AG08395 (cell line): ENCODE data around the gene CA9.

Experiments
- DNase-seq: peaks from one replicate; pipeline ENCODE4 v3.0.0; 2012; ENCODE audit warnings: mixed read lengths, low spot score

Gene CA9

DNA sequence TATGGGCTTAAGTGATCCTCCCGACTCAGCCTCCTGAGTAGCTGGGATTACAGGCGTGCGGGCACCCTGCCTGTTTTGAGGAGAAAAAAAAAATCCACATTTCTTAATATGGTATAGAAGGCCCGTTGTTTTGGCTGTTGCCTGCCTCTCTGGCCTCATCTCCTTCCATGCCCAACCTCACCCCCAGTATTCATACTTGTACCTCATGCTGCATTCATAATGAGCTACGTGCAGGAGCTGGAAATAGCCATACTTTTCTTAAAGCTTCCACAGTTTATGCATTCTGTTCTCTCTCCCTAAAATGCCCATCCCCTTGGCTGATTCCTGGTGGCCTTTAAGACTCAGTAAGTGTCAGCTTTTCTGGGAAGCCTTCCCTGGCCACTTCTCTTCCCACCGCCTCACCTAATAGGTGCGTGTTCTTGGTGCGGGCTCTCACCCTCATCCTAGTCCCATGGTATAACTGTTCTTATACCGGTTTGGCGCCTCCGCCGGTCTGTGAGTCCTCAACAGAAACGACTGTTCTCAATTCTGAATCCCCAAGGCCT is 18.1 kb downstream of the CA9 start:
- DNase-seq, result no peak

DNA sequence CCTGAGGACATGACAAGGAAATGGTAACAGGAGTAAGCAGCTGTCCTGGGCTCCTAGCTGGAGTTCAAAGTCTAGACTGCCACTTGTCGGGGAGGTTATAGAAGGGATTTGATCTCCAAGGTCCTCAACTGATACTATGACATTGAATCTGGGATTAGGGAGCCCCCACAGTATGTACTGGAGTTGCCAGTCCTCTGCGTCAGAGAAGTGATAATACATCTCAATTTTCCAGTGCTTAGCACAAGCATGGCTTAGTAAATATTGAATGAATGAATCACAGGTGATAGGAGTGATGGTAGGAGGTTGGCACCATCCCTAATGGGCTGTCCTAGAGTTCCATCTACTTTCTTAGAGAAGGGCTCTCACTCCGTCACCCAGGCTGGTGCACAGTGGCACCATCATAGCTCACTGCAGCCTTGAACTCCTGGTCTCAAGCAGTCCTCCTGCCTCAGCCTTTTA is 22.2 kb downstream of the CA9 start:
- no peak for DNase-seq

DNA sequence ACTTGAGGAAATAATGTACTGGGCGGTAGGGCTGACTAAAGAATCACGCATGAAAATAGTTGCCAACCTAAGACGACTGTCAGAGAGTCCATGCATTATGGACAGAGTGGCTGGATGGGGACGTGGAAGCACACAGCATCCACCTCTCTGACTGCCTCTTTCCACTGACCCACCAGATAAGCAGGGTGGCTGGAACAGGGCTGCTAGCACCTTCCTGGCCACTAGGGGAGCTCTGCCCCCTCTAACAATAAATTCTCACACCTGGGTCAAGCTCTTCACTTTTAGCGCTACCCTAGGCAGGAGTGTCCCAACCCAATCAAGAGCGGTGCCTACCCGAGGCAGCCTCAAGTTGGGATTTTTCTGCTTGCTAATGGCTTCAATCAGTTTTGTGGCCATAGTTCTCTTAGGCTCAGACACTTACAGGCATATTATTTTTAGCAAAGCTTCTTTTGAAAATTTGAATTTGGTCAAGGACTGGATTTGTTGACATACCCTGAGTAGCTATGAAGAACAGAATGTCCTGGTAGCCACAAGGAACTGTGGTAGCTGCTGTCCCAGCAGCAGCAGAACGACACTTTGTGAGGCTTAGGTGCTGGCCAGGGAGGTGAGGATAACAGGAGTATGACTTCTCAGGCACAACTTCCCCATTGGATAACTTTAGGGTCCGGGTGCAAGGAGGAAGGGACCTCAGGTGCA is 22.9 kb downstream of the CA9 start:
- DNase-seq, result peak; percentile 68

- no peak for DNase-seq
These were observed 23.8 kb downstream of the CA9 start for GRCh38 chr9:35697486-35697885.

- no peak for DNase-seq
These were observed 24.5 kb downstream of the CA9 start for GRCh38 chr9:35698231-35698630.

DNA sequence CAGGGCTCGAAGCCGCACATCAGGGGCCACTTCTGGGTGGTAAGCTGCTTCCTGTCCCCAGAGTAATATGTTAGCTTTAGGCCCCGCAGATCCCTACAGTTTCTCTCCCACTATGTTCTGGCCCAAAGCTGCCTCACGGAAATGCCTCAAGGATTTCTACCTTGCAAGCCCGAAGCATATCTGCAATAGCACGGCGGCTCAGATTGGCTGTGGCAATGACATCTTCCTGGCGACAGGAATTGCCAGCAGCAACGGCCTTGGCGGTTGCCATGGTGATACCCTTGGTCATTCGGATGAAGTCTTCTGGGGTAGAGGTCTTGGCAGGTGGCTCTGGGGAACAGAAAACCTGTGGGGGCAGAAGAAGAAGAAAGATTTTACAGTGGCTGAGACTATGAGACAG is 26.3 kb downstream of the CA9 start:
- DNase-seq, result no peak

DNA sequence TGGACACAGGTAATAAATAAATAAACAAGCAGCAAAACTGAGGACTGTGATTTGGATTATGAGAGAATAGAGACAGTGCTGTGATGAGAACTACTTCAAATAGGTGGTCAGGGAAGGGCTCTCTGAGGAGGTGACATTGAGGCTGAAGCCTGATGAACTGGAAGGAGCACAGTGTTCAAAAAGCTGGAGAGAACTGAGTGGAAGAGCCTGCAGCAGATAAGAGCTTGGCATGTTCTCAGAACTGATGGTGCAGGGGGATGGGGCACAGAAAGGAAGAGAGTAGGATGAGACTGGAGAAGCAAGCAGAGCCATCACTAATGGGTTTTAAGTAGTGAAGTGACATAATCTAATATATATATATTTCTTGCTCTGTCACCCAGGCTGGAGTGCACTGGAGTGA is 27.2 kb downstream of the CA9 start:
- no peak for DNase-seq

GRCh38 chr9:35702696-35703095 is 29.0 kb downstream of the CA9 start:
- no peak for DNase-seq

DNA sequence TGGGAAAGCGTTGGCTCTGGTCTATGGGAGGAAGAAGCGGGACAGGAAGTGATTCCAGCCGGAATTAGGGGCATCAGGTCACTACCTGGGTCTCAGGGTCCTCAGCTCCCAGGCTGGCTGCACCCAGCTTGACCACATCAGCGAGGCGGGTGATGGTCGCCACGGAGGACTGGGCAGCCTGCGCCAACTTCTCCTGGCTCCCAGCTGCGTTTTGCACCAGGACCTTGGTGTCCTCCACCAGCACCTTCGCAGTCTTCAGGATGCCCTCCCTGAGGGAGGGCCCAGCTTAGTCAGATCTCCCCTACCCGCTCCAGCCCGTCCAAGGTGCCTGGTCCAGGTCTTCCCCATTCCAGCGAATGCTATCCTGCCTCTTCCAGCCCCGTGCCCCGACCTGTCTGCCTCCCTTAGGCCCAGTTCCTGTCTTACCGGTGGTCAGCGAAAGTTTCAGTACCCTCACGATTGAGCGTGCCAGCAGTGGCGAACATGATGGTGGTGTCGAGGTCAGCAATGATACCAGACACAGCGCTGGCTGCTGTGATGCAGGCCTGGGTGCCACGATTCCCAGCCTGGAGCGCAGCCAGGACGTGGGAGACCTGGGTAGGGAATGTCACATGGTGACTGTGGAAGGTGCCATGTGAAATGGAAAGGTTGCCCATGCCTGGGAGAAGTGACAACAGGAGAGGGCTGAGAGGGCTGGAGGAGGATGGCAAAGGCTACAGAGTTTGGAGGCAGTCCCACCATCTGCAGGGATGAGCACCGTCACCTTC is 30.4 kb downstream of the CA9 start:
- DNase-seq, result no peak

GRCh38 chr9:35705372-35705771 is 31.6 kb downstream of the CA9 start:
- no peak for DNase-seq

DNA sequence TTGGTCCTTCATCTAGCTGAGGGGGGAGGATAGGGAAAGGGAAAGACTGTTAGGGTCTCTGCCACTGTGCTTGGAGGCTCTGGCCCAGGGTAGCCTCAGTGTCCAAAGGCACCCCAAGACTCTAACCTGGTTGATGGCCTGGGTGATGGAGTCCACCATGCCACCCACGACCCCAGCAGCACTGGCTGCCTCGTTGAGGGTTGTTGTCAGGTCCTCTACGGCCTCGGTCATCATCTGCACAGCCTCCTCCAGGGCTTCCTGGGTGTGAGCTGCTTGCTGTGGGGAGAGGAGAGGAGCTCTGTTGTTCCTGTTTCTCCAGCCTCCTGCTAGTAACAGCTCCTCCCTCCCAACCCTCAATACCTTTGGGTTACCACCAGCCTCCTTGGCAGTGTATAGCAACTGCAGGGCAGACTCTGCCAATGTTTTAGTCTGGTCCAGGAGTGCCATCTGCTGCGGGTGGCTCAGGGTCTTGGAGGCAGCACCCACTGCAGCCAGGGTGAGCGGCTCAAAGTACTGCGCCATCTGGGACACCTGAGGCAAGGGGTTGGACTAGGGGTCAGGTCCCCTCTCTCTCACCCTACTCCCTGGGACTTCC is 32.2 kb downstream of the CA9 start:
- no peak for DNase-seq

- no peak for DNase-seq
These were observed 33.2 kb downstream of the CA9 start for GRCh38 chr9:35706951-35707350.

DNA sequence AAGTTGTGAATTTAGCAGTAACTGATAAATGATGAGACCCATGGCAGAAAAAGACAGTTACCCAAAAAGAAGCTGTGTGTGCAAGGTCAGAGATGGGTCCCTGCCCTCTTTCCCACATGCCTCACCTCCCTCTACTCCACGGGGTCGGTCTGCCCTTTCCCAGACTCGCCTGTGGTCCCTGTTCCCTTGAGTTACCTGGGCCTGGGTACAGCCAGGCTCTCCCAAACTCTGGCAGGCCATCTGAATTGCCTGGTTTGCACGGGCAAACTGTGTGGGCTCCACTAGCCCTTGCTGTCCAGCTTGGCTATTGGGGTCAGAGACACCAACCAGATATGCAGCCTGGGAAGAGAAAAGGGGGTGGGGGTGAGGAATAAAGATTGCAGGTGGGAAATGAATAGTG is 34.4 kb downstream of the CA9 start:
- DNase-seq, result no peak

DNA sequence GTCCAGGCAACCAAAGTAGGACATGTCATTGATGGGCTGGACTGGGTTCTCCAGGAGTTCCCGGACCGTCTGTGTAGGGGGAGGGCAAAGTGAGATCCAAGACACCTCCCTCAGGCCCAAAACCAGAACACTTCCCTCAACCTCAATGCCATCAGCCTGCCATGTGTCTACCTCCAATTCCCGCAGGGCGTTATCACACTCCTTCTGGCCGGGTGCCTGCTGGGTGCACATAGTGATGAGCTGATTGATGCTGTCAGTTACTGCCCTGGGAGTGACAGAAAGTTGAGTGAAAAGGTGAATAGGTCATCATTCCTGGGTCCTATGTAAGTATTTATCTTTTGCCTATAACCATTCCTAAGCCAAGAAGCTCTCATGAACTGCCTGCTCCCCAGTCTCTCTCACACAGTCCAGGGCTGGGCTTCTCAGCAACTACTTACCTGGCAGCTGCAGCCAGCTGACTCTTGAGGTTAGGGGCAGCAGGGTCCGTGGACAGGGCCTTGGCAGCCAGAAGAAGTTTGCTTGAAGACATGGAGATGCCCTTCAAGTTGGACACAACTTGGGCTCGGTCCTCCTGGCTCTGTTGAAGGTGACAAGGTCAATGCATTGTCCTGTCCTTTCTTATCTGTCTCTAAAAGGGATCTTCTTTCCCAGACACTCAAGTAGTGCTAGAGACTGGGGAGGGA is 37.2 kb downstream of the CA9 start:
- no peak for DNase-seq

DNA sequence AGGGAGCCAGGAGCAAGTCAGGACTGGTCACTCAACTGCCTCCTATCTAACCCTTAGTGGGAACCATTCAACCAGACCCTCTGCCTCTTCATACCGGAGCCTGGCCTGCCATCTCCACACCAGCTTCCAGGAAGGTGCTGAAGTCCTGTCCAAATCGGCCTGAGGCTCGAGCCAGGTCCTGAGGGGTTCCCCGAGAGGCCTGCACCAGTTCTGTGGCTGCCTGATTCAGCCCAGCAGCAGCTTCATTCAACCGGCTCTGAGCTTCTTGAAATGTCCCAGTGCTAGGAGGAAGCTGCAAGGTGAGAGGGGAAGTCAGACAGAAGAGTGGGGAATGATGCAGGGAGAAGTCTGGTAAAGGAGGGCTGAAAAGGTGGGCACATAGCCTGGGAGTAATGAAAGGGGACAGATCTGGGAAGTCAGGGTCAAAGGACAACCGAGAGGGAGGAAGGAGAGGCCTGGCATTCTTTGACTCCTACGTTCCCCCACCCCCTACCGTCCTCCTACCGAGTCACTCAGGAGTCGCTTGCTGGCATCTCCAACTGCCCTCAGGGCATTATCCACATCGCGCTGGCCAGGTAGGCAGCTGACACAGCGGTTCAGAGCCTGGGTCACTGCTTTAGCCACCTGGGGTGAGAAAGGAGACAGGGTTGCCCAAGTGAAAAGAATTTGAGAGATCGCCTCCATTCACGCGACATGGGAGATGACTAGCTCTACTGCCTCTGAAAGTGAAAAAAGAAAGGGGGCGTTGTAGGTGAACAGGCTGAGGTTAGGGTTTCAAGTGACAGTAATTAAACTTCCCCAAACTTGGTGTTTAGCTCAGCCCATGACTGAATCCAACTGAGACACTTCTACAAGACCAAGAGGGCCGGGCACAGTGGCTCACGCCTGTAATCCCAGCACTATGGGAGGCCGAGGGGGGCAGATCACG is 38.0 kb downstream of the CA9 start:
- no peak for DNase-seq

- no peak for DNase-seq
These were observed 39.2 kb downstream of the CA9 start for GRCh38 chr9:35712762-35713400.

GRCh38 chr9:35713578-35713977 is 39.9 kb downstream of the CA9 start:
- no peak for DNase-seq

DNA sequence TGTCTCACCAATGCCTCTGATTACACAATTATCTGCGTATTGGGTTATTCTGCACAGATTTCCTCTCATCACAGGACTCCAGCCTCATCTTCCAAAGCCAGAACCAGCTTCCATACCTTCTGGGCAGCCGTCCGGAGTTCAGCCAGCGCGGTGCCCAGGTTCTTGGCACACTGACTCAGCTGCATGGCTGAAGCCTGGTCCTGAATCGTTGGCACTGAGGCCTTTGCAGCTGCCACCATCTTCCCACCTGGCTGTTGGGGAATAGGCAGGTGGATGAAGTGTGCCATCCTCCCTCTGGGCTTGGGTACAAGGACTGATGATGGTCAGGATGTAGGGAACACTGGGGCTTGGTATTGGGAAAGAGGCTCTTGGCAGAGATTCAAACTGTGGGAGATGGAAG is 40.4 kb downstream of the CA9 start:
- no peak for DNase-seq

DNA sequence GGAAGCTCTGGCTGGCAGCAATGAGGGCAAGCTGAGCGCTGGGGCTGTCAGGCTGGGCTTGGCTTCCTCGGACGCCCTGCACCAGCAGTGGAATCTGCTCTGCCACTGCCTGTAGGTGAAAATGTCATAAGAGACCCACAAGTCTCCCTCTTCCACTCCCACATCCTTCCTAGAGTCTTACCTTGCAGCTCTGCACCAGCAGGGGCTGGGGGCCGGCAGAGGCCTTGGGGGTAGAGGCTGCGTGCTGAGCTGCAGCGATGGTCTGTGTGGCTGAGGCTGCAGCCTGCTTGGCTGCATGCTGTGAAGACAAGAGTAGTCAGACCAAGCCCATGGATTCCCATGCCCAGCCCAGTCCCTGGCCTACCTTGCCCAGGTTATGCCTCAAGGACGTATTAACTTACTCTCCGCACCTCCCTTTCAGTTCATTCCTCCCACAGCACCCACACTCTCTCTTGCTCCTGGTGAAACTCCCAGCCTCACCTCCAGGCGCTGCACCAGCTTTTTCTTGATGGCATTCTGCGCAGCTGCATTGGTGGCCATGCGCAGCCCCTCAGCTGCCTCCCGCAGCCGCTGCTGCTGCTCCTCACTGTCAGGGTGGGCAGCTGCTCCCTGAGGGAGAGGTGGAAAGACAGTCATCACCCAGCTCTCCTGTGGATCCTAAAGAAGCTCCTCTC is 41.0 kb downstream of the CA9 start:
- no peak for DNase-seq

DNA sequence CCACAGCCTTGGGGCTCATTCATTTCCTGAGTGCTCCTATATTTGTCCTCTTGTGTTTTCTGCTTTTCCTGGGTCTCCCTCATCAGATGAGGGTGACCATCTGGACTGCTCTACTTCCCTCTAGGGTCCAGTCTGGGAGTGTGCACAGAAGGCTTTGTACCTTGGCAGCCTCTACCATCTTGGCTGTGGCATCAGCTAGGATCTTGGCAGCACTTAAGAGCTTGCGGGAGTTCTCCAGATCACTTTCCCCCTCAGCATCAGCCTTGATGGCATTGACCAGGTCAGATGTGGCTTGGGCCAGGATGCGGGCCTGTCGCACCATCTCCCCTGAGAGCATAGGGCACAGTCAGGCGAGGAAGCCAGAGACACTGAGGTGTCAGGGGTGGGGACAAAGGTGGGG is 42.5 kb downstream of the CA9 start:
- DNase-seq, result no peak
